Neural progenitor cell (in vitro differentiated cells): ENCODE measurements around the gene ZNF558. TPM values are rescaled to one million over a fixed set of nuclear protein-coding genes. Genes with fewer than 3 reads are reported as not detected.

Source experiments
- DNase-seq: peaks from one replicate; pipeline ENCODE4 v3.0.0-alpha.2; 2016; ENCODE audit warnings: low spot score
- H2AFZ ChIP-seq: fragments of 200-600 bp; sonication (generic); replicated peaks from 2 replicates; pipeline ENCODE4 v1.6.1; 2016; ENCODE audit warnings: antibody characterized with exemption
- H3F3A ChIP-seq: fragments of 200-600 bp; sonication (generic); 2 replicates; pipeline ENCODE4 v1.6.1; 2016; ENCODE audit warnings: antibody characterized with exemption, low read depth
- H3K27ac ChIP-seq: fragments of 200-600 bp; sonication (generic); 2 replicates; pipeline ENCODE4 v1.5.1; 2016; ENCODE audit warnings: mild to moderate bottlenecking
- H3K27me3 ChIP-seq: fragments of 200-600 bp; sonication (generic); 2 replicates; pipeline ENCODE4 v1.6.1; 2016; ENCODE audit warnings: mild to moderate bottlenecking, moderate library complexity
- H3K36me3 ChIP-seq: fragments of 200-600 bp; sonication (generic); 2 replicates; pipeline ENCODE4 v1.5.1; 2016
- H3K4me1 ChIP-seq: fragments of 200-600 bp; sonication (generic); 2 replicates; pipeline ENCODE4 v1.6.1; 2016; ENCODE audit warnings: mixed run types
- H3K4me2 ChIP-seq: fragments of 200-600 bp; sonication (generic); 2 replicates; pipeline ENCODE4 v1.6.1; 2016
- H3K4me3 ChIP-seq: fragments of 200-600 bp; sonication (generic); 2 replicates; pipeline ENCODE4 v1.5.1; 2016
- H3K79me2 ChIP-seq: fragments of 200-600 bp; sonication (generic); 2 replicates; pipeline ENCODE4 v1.6.1; 2016; ENCODE audit warnings: low read depth
- H3K9ac ChIP-seq: fragments of 200-600 bp; sonication (generic); 2 replicates; pipeline ENCODE4 v1.6.1; 2016
- H3K9me3 ChIP-seq: fragments of 200-600 bp; sonication (generic); 2 replicates; pipeline ENCODE4 v1.5.1; 2016; ENCODE audit warnings: low read depth
- H4K20me1 ChIP-seq: fragments of 200-600 bp; sonication (generic); 2 replicates; pipeline ENCODE4 v1.6.1; 2016; ENCODE audit warnings: low read depth
- H3K27ac Mint-ChIP-seq: 3 replicates; pipeline ENCODE4 v1.8.0; 2021; ENCODE audit warnings: mixed read lengths
- H3K27me3 Mint-ChIP-seq: 2 replicates; pipeline ENCODE4 v1.8.0; 2022; ENCODE audit warnings: low read depth, mild to moderate bottlenecking, inconsistent platforms, moderate library complexity, mixed read lengths; ENCODE audit not compliant: insufficient read depth
- H3K36me3 Mint-ChIP-seq: 3 replicates; pipeline ENCODE4 v1.8.0; 2021; ENCODE audit warnings: mixed read lengths
- H3K4me1 Mint-ChIP-seq: 3 replicates; pipeline ENCODE4 v1.8.0; 2021; ENCODE audit warnings: mixed read lengths
- H3K4me3 Mint-ChIP-seq: 3 replicates; pipeline ENCODE4 v1.8.0; 2021; ENCODE audit warnings: mild to moderate bottlenecking, moderate library complexity, mixed read lengths
- H3K9me3 Mint-ChIP-seq: 3 replicates; pipeline ENCODE4 v1.8.0; 2020; ENCODE audit warnings: mixed read lengths
- EZH2 ChIP-seq: fragments of 200-600 bp; sonication (generic); IDR thresholded peaks from 2 replicates; pipeline ENCODE4 v1.6.1; 2017; ENCODE audit warnings: antibody characterized with exemption, mild to moderate bottlenecking, moderate library complexity
- EZH2phosphoT487 ChIP-seq: fragments of 200-600 bp; sonication (generic); IDR thresholded peaks from 2 replicates; pipeline ENCODE4 v1.6.1; 2017; ENCODE audit warnings: antibody characterized with exemption
- total RNA-seq: library from RNA; depleted of rRNA; stranded (reverse); fragments of >200 nt; gene quantifications from 2 replicates; pipeline ENCODE4 v1.2.3, GENCODE V29; 2015; ENCODE audit warnings: low replicate concordance
- TF ChIP-seq, protein P1 (sequence below): fragments of 200-600 bp; sonication (generic); IDR thresholded peaks from 2 replicates; pipeline ENCODE4 v1.5.1; 2017; ENCODE audit warnings: antibody characterized with exemption, mild to moderate bottlenecking

ZNF558 gene
- total RNA-seq, 1 donor from 2014 or later, result 59.4 TPM

DNA sequence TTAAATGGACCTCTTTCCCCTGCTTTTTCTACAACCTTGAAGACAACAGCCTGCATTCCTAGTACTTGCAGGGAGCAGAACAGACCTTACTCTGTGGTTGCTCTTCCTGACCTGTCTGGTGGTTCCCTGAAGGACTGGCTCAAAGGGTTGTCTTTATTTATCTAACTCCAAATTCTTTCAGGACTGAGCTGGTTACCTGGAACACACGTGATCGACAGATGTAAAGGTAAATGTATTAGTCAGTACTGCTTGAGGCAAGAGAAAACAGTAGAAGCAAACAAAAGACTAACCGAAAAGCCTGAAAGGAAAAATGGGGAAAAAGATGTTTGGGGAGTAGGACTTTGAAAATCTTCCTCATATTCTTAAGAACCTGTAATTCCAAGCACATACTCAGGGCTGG lies 17.9 kb downstream of the ZNF558 start:
- Histone ChIP-seq H3K27ac (no peak overlapping the region), H3K4me3 (no peak overlapping the region), H3K27me3 (no peaks in the 10 kb centered on the region), H3K36me3 (peaks cover 81% of the 10 kb centered on the region), H3K9me3 (peaks cover 76% of the 10 kb centered on the region), H3K4me2 (no peak overlapping the region), H3F3A (peaks cover 17% of the 10 kb centered on the region), H2AFZ (no peak overlapping the region), H4K20me1 (no peaks in the 10 kb centered on the region), H3K79me2 (no peaks in the 10 kb centered on the region), H3K9ac (no peak overlapping the region), H3K4me1 (no peaks in the 10 kb centered on the region)
- Mint-ChIP-seq H3K9me3 (peaks cover 90% of the 10 kb centered on the region), H3K4me1 (no peaks in the 10 kb centered on the region), H3K27ac (no peak overlapping the region), H3K27me3 (peaks cover 4% of the 10 kb centered on the region), H3K36me3 (peaks cover 92% of the 10 kb centered on the region), H3K4me3 (peak overlapping the region; percentile 41)
- TF ChIP-seq, protein P1, sequence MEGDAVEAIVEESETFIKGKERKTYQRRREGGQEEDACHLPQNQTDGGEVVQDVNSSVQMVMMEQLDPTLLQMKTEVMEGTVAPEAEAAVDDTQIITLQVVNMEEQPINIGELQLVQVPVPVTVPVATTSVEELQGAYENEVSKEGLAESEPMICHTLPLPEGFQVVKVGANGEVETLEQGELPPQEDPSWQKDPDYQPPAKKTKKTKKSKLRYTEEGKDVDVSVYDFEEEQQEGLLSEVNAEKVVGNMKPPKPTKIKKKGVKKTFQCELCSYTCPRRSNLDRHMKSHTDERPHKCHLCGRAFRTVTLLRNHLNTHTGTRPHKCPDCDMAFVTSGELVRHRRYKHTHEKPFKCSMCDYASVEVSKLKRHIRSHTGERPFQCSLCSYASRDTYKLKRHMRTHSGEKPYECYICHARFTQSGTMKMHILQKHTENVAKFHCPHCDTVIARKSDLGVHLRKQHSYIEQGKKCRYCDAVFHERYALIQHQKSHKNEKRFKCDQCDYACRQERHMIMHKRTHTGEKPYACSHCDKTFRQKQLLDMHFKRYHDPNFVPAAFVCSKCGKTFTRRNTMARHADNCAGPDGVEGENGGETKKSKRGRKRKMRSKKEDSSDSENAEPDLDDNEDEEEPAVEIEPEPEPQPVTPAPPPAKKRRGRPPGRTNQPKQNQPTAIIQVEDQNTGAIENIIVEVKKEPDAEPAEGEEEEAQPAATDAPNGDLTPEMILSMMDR, result no peak
- TF ChIP-seq EZH2 (no peak), EZH2phosphoT487 (no peak)
- no peak for DNase-seq

DNA sequence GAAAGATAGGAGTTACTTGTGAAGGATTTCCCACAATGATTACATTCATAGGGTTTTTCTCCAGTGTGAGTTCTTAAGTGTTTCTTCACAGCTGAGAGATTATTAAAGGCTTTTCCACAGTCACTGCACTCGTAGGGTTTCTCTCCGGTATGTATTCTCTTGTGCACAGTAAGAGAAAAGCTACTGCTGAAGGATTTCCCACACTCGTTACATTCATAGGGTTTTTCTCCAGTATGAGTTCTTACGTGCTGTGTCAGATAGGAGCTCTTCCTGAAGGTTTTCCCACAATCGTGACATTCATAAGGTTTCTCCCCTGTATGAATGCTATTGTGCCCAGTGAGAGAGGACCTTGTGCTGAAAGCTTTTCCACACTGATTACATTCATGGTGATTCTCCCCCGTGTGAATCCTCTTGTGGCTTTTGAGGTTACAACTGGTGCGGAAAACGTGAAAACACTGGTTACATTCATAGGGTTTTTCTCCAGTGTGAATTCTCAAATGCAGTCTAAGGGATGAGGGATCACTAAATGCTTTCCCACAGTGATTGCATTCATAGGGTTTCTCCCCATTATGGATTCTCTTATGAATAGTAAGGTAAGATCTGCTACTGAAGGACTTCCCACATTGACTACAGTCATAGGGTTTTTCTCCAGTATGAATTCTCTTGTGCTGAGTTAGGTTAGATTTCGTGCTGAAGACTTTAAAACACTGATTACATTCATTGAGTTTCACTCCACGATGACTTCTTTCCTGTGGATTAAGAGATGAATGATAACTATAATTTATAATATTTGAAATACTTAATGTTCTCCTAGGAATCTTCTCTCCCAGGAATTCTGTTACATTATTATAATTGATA lies 20.6 kb downstream of the ZNF558 start:
- Histone ChIP-seq H3K79me2 (no peaks in the 10 kb centered on the region), H4K20me1 (no peaks in the 10 kb centered on the region), H2AFZ (no peak overlapping the region), H3K9me3 (peaks cover 82% of the 10 kb centered on the region), H3K4me2 (no peak overlapping the region), H3K27me3 (no peaks in the 10 kb centered on the region), H3K9ac (no peak overlapping the region), H3K27ac (no peak overlapping the region), H3K4me3 (peak overlapping the region; percentile 1), H3F3A (peaks cover 17% of the 10 kb centered on the region), H3K36me3 (peaks cover 79% of the 10 kb centered on the region), H3K4me1 (no peaks in the 10 kb centered on the region)
- Mint-ChIP-seq H3K27ac (no peak overlapping the region), H3K36me3 (peaks cover 88% of the 10 kb centered on the region), H3K9me3 (peaks cover 92% of the 10 kb centered on the region), H3K4me1 (no peaks in the 10 kb centered on the region), H3K27me3 (peaks cover 2% of the 10 kb centered on the region), H3K4me3 (no peak overlapping the region)
- DNase-seq, result no peak
- no peak for TF ChIP-seq EZH2
- no peak for TF ChIP-seq EZH2phosphoT487
- TF ChIP-seq, protein P1, result no peak

DNA sequence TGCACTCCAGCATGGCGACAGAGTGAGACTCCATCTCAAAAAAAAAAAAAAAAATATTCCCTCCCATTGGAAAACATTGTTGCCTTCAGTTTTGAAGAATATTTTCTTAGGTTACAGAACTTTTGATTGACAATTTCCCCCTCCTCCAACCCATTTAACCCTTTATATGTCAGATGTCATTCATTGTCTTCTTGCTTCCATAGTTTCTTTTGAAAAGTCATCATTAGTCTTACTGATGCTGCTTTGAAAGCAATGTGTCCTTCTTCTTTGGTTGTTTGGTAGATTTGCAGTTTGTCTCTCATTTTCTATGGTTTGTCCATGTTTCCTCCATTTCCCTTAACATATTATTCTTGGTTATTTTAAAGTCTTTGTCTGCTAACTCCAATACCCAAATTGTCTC lies 25.4 kb downstream of the ZNF558 start:
- Histone ChIP-seq H3K4me1 (no peaks in the 10 kb centered on the region), H3F3A (peaks cover 8% of the 10 kb centered on the region), H3K9me3 (peaks cover 52% of the 10 kb centered on the region), H3K79me2 (no peaks in the 10 kb centered on the region), H3K4me3 (no peak overlapping the region), H3K27ac (no peak overlapping the region), H3K27me3 (no peaks in the 10 kb centered on the region), H4K20me1 (no peaks in the 10 kb centered on the region), H3K4me2 (no peak overlapping the region), H2AFZ (no peak overlapping the region), H3K36me3 (peaks cover 44% of the 10 kb centered on the region), H3K9ac (no peak overlapping the region)
- H3K4me1 Mint-ChIP-seq, result no peaks in the 10 kb centered on the region
- peaks cover 80% of the 10 kb centered on the region for H3K9me3 Mint-ChIP-seq
- no peak overlapping the region for H3K27ac Mint-ChIP-seq
- DNase-seq, result no peak
- no peak overlapping the region for H3K4me3 Mint-ChIP-seq
- no peak for TF ChIP-seq EZH2phosphoT487
- TF ChIP-seq EZH2, result no peak
- TF ChIP-seq, protein P1, result no peak
- H3K27me3 Mint-ChIP-seq, result peaks cover 9% of the 10 kb centered on the region
- peaks cover 72% of the 10 kb centered on the region for H3K36me3 Mint-ChIP-seq
